Neural crest cell (in vitro differentiated cells): ENCODE results near the gene SLC35G6. TPM values are rescaled to one million over a fixed set of nuclear protein-coding genes. Genes with fewer than 3 reads are reported as not detected.

ENCODE experiments used
- DNase-seq: peaks from one replicate; pipeline ENCODE4 v3.0.0; 2021; ENCODE audit warnings: low read depth, mixed read lengths, low spot score
- H3K27ac Mint-ChIP-seq: one replicate; pipeline ENCODE4 v1.8.0; 2021; ENCODE audit warnings: mild to moderate bottlenecking, mixed read lengths; ENCODE audit not compliant: unreplicated experiment
- H3K27me3 Mint-ChIP-seq: 2 replicates; pipeline ENCODE4 v1.8.0; 2021; ENCODE audit warnings: low read depth, mild to moderate bottlenecking, mixed read lengths
- H3K36me3 Mint-ChIP-seq: 2 replicates; pipeline ENCODE4 v1.8.0; 2021; ENCODE audit warnings: low read depth, mild to moderate bottlenecking, mixed read lengths
- H3K4me1 Mint-ChIP-seq: 2 replicates; pipeline ENCODE4 v1.8.0; 2021; ENCODE audit warnings: mixed read lengths
- H3K4me3 Mint-ChIP-seq: one replicate; pipeline ENCODE4 v1.8.0; 2021; ENCODE audit warnings: mild to moderate bottlenecking, mixed read lengths
- H3K9me3 Mint-ChIP-seq: 2 replicates; pipeline ENCODE4 v1.8.0; 2021; ENCODE audit warnings: mixed read lengths
- CTCF ChIP-seq: fragments of 200-600 bp; sonication (generic); conservative IDR thresholded peaks from 2 replicates; pipeline ENCODE4 v1.5.0; 2021; ENCODE audit warnings: antibody characterized with exemption, mild to moderate bottlenecking
- total RNA-seq: library from RNA; stranded (reverse); gene quantifications from 2 replicates; pipeline ENCODE4 v1.2.1, GENCODE V29; 2021

Gene SLC35G6
- total RNA-seq, 1 donor from 2014 or later, result not detected

DNA sequence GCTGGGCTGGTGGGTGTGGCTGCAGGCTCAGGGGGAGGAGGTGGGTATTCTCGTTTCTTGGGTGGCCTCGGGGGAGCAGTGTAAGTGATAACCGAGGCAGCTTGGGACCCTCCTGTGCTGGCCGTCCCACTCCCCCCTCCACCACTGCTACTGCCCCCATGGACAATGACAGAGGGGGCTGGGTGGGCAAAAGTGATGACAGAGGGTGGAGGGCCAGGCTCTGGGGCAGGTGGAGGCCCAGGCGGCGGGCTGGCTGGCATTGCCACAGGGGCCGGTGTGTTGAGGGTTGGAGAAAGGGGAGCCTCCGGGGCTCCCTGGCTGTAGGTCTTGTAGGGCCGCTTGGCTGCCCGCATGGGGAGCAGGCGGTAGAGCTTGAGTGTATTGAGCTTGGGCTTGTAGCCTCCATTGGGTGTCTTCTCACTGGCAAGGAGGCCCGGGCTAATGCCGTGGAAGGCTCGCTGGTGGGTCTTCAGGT, 17.8 kb upstream of the SLC35G6 start:
- Mint-ChIP-seq H3K27me3 (no peaks in the 10 kb centered on the region), H3K27ac (no peak overlapping the region), H3K4me3 (no peak overlapping the region), H3K4me1 (peaks cover 19% of the 10 kb centered on the region), H3K9me3 (no peaks in the 10 kb centered on the region), H3K36me3 (peaks cover 2% of the 10 kb centered on the region)
- DNase-seq, result no peak
- no peak for TF ChIP-seq CTCF

DNA sequence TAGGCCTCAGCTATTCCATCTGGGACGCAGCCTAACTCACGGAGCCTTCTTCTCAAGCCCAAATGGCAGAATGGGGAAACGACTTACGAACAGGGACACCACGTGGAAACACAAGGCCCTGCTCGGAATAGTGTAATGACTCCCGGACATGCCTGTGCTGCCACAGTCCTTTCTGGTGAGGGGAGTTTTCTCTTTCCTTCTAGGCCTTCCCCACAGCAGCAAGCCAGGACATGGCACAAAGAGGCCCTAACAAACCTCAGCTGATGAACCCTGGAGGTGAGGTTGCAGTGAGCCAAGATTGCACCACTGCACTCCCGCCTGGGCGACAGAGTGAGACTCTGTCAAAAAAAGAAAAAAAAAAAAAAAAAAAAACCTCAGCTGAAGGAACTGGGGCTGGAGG, 17.2 kb upstream of the SLC35G6 start:
- no peak for TF ChIP-seq CTCF
- Mint-ChIP-seq H3K27me3 (no peaks in the 10 kb centered on the region), H3K27ac (no peak overlapping the region), H3K36me3 (peaks cover 2% of the 10 kb centered on the region), H3K4me3 (no peak overlapping the region), H3K4me1 (peaks cover 19% of the 10 kb centered on the region), H3K9me3 (no peaks in the 10 kb centered on the region)
- no peak for DNase-seq

GRCh38 chr17:7465597-7466275, 15.5 kb upstream of the SLC35G6 start:
- Mint-ChIP-seq H3K27ac (no peak overlapping the region), H3K4me3 (no peak overlapping the region), H3K9me3 (no peaks in the 10 kb centered on the region), H3K27me3 (no peaks in the 10 kb centered on the region), H3K36me3 (peaks cover 2% of the 10 kb centered on the region), H3K4me1 (peaks cover 19% of the 10 kb centered on the region)
- DNase-seq, result no peak
- no peak for TF ChIP-seq CTCF

- H3K4me3 Mint-ChIP-seq, result no peak overlapping the region
- peaks cover 16% of the 10 kb centered on the region for H3K4me1 Mint-ChIP-seq
- H3K27ac Mint-ChIP-seq, result no peak overlapping the region
- H3K27me3 Mint-ChIP-seq, result no peaks in the 10 kb centered on the region
- no peaks in the 10 kb centered on the region for H3K9me3 Mint-ChIP-seq
- no peak for TF ChIP-seq CTCF
- DNase-seq, result no peak
- H3K36me3 Mint-ChIP-seq, result no peaks in the 10 kb centered on the region
Observed at GRCh38 chr17:7466318-7466638, 15.0 kb upstream of the SLC35G6 start.

- no peak for DNase-seq
- H3K36me3 Mint-ChIP-seq, result no peaks in the 10 kb centered on the region
- no peak overlapping the region for H3K4me3 Mint-ChIP-seq
- no peaks in the 10 kb centered on the region for H3K9me3 Mint-ChIP-seq
- H3K27ac Mint-ChIP-seq, result no peak overlapping the region
- H3K27me3 Mint-ChIP-seq, result no peaks in the 10 kb centered on the region
- peaks cover 14% of the 10 kb centered on the region for H3K4me1 Mint-ChIP-seq
- no peak for TF ChIP-seq CTCF
Observed at GRCh38 chr17:7466639-7467341, 14.5 kb upstream of the SLC35G6 start.
